ENCODE data around the gene NAGA. TPM values are rescaled to one million over a fixed set of nuclear protein-coding genes. Genes with fewer than 3 reads are reported as not detected.

The NAGA gene
- total RNA-seq, 4 donors from 2014 or later, result 26.2 to 40.9 (median 33.7) TPM

DNA sequence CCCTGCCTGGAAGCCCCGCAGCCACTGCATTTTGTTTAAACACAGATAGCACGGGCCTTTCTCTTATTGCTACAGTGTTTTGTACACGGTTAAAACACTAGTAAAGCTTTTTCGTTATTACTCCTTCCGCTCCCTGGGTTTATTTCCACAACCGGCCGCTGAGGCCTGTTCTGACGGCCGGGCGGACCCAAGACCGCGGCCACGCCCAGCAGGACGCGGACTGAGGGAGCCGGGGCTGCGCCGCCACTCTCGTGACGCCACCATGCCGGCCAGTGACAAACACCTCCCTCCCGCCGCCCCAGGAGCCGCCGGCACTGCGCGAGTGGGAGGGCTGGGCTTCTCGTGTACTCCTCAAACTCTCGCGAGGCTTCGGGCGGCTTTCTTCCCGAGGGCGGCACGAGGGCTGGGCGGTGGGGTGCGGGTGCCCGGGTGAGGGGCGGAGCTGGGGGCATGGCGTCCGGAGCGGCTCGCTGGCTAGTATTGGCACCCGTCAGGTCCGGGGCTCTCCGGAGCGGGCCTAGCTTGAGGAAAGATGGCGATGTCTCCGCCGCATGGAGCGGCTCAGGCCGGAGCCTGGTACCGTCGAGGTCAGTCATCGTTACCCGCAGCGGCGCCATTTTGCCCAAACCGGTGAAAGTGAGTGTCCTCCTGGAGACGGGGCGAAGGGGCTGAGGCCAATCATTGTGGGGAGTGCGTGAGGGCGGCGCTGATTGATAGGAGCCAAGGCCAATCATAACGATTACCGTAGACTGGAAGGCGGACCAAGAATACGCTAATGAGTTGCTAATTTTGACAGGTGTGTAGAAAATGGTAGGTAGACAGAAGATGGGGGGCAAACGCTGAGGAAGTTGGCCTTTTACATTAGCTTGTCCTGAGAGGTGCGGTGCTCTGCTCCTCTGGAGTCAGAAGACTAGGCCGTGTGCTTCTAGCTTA lies 9.0 kb upstream of the NAGA start, which contains the start of gene SMDT1:
Gene SMDT1, plus strand, starts transcription at position 382 of the 933 bp plus-strand sequence. Its CDS starts 69 bp downstream, at position 451.
- WGBS, result 2% methylated on average over 43 of the region's 71 CpGs
- peak; percentile 100 for DNase-seq (ENCODE audit: extremely low spot score)
- Histone ChIP-seq H3K36me3 (peaks cover 0 to 48% (median 38%) of the 10 kb centered on the region in 4 donors), H3K4me3 (peak within 1 kb of the TSS; percentile 62 to 79 (median 72)), H3K9me3 (no peaks in the 10 kb centered on the region), H3K27ac (replicated peaks in 1 of 4) (peak within 1 kb of the TSS; percentile 90 to 99 (median 99)), H3K27me3 (no peaks in the 10 kb centered on the region), H3K4me1 (peaks cover 40 to 68% (median 56%) of the 10 kb centered on the region in 4 donors)
- intact Hi-C loops (cut with DNase I), result no loop called here
- peak; percentile 95 to 97 for TF ChIP-seq POLR2AphosphoS5 (IDR thresholded peaks at IDR 0.05)
- peak; percentile 84 for TF ChIP-seq POLR2A (IDR thresholded peaks at IDR 0.05; ENCODE audit: low read depth)
- TF ChIP-seq, protein P1, sequence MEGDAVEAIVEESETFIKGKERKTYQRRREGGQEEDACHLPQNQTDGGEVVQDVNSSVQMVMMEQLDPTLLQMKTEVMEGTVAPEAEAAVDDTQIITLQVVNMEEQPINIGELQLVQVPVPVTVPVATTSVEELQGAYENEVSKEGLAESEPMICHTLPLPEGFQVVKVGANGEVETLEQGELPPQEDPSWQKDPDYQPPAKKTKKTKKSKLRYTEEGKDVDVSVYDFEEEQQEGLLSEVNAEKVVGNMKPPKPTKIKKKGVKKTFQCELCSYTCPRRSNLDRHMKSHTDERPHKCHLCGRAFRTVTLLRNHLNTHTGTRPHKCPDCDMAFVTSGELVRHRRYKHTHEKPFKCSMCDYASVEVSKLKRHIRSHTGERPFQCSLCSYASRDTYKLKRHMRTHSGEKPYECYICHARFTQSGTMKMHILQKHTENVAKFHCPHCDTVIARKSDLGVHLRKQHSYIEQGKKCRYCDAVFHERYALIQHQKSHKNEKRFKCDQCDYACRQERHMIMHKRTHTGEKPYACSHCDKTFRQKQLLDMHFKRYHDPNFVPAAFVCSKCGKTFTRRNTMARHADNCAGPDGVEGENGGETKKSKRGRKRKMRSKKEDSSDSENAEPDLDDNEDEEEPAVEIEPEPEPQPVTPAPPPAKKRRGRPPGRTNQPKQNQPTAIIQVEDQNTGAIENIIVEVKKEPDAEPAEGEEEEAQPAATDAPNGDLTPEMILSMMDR (IDR thresholded peaks at IDR 0.05), result no peak

DNA sequence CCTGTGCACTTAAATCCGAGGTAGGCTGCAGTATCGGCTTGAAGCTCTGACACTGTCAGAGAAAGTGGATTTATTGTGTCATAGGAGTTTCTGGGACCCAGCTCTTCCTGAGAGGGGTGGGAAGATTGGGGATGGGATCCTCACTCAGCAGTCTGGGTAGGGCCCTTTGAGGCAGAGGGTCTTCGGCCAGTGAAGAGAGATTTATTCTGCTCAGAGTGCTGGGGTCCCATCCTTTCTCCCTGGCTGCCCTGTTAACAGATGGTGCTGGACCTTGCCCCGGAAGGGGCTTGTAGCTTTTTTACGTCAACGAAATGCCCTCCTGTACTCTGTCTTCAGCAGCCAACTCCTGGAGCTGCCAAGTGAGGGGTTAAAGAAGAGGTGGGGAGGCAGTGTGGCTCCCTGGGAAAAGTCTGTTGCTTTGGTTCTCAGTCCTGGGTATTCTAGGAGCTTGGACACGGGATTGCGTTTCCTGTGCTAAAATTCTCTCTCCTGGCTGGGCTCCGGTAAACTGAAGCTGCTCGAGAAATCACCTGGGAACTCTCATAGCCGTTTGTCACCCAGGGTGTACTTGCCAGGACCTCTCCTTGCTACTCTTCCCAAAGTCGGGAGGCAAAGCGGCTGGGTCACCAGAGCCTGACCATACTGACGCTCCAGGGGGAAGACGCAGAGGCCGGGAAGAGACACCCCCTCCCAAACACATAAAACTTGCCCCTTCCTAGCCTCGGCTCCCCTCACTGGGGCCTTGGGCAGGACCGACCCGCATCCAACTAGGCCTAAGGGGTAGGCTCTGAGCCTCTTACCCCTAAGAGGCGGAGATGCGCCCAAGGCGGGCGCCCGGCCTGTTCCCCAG lies 8.1 kb upstream of the NAGA start:
- 33% methylated on average over 18 of the region's 24 CpGs for WGBS
- no peaks in the 10 kb centered on the region for H3K27me3 ChIP-seq
- DNase-seq (ENCODE audit: extremely low spot score), result no peak
- H3K9me3 ChIP-seq, result no peaks in the 10 kb centered on the region
- H3K4me1 ChIP-seq, result peaks cover 48 to 77% (median 62%) of the 10 kb centered on the region in 4 donors
- intact Hi-C loops (cut with DNase I), result no loop called here
- peak overlapping the region; percentile 90 to 99 (median 99) for H3K27ac ChIP-seq (replicated peaks in 1 of 4)
- no peak for TF ChIP-seq POLR2AphosphoS5 (IDR thresholded peaks at IDR 0.05)
- TF ChIP-seq POLR2A (IDR thresholded peaks at IDR 0.05; ENCODE audit: low read depth), result no peak
- TF ChIP-seq, protein P1 (IDR thresholded peaks at IDR 0.05), result no peak
- TF ChIP-seq EP300 (IDR thresholded peaks at IDR 0.05), result no peak
- H3K4me3 ChIP-seq, result peak overlapping the region; percentile 62 to 79 (median 72)
- H3K36me3 ChIP-seq, result peaks cover 0 to 39% (median 31%) of the 10 kb centered on the region in 4 donors

DNA sequence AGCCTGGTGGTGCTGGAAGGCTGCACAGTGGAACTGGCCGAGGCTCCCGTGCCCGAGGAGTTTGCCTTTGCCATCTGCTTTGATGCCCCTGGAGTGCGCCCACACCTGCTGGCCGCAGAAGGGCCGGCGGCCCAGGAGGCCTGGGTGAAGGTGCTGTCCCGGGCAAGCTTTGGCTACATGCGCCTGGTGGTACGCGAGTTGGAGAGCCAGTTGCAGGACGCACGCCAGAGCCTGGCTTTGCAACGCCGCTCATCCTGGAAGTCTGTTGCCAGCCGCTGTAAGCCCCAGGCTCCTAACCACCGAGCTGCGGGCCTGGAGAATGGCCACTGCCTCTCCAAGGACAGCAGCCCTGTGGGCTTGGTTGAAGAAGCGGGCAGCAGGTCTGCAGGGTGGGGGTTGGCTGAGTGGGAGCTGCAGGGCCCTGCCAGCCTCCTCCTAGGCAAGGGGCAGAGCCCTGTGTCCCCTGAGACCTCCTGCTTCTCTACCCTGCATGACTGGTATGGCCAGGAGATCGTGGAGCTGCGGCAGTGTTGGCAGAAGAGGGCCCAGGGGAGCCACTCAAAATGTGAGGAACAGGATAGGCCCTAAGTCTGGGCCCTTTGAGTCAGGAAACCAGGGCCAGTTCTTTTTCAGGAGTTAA lies 7.0 kb upstream of the NAGA start:
- intact Hi-C loops (cut with DNase I), result no loop called here
- Histone ChIP-seq H3K27me3 (no peaks in the 10 kb centered on the region), H3K27ac (replicated peaks in 1 of 4) (peak overlapping the region; percentile 90 to 99 (median 99)), H3K36me3 (peaks cover 0 to 30% (median 26%) of the 10 kb centered on the region in 4 donors), H3K4me1 (peaks cover 53 to 79% (median 70%) of the 10 kb centered on the region in 4 donors), H3K4me3 (no peak overlapping the region), H3K9me3 (no peaks in the 10 kb centered on the region)
- no peak for TF ChIP-seq EP300 (IDR thresholded peaks at IDR 0.05)
- TF ChIP-seq POLR2AphosphoS5 (IDR thresholded peaks at IDR 0.05), result no peak
- TF ChIP-seq, protein P1 (IDR thresholded peaks at IDR 0.05), result no peak
- no peak for DNase-seq (ENCODE audit: extremely low spot score)
- 90% methylated on average over 4 of the region's 21 CpGs for WGBS

DNA sequence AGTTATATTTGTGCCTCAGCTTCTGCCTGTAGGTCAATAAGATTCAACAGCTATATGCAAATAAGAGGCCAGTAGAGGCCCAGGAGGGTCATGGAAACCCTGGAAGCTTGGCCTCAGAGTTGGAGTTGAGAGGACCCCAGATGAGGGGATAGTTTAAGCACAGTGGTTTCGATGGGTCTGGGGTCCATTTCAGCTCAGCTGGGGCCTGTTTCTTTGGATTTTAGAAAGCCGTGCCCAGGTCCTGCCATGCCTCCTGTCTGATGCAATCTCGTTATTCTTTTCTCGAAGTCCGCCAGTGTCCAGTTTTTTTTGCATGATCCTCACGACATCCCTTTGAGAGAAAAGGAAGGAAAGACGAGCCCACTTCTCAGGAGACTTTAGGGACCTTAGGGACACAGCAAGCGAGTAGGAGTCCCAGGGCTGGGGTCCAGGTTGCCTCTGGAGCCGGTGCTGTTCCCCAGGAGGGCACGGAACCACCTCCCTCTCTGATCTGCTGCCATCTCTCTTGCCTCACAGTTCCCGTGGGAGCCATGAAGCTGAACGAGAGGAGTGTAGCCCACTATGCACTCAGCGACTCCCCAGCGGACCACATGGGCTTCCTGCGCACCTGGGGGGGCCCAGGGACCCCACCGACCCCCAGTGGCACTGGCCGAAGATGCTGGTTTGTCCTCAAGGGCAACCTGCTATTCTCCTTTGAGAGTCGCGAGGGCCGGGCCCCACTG lies 6.3 kb upstream of the NAGA start:
- intact Hi-C loops (cut with DNase I), result no loop called here
- DNase-seq (ENCODE audit: extremely low spot score), result no peak
- no peaks in the 10 kb centered on the region for H3K27me3 ChIP-seq
- no peaks in the 10 kb centered on the region for H3K9me3 ChIP-seq
- H3K36me3 ChIP-seq, result peaks cover 0 to 23% (median 20%) of the 10 kb centered on the region in 4 donors
- H3K4me3 ChIP-seq, result no peak overlapping the region
- H3K4me1 ChIP-seq, result peaks cover 50 to 80% (median 71%) of the 10 kb centered on the region in 4 donors
- peak overlapping the region; percentile 90 to 99 (median 99) for H3K27ac ChIP-seq (replicated peaks in 1 of 4)
- WGBS, result 86% methylated on average over 18 of the region's 20 CpGs
- TF ChIP-seq POLR2A (IDR thresholded peaks at IDR 0.05; ENCODE audit: low read depth) (no peak), EP300 (IDR thresholded peaks at IDR 0.05) (no peak), POLR2AphosphoS5 (IDR thresholded peaks at IDR 0.05) (no peak)
- TF ChIP-seq, protein P1 (IDR thresholded peaks at IDR 0.05), result no peak

All from esophagus muscularis mucosa (tissue), 4 donors.